ENCODE data around the gene CALN1. TPM values are rescaled to one million over a fixed set of nuclear protein-coding genes. Genes with fewer than 3 reads are reported as not detected.

The CALN1 gene
- total and polyA plus RNA-seq, 2 experiments from 2014 or later: 7.6 to 14.5 TPM

- TF ChIP-seq, protein P1, sequence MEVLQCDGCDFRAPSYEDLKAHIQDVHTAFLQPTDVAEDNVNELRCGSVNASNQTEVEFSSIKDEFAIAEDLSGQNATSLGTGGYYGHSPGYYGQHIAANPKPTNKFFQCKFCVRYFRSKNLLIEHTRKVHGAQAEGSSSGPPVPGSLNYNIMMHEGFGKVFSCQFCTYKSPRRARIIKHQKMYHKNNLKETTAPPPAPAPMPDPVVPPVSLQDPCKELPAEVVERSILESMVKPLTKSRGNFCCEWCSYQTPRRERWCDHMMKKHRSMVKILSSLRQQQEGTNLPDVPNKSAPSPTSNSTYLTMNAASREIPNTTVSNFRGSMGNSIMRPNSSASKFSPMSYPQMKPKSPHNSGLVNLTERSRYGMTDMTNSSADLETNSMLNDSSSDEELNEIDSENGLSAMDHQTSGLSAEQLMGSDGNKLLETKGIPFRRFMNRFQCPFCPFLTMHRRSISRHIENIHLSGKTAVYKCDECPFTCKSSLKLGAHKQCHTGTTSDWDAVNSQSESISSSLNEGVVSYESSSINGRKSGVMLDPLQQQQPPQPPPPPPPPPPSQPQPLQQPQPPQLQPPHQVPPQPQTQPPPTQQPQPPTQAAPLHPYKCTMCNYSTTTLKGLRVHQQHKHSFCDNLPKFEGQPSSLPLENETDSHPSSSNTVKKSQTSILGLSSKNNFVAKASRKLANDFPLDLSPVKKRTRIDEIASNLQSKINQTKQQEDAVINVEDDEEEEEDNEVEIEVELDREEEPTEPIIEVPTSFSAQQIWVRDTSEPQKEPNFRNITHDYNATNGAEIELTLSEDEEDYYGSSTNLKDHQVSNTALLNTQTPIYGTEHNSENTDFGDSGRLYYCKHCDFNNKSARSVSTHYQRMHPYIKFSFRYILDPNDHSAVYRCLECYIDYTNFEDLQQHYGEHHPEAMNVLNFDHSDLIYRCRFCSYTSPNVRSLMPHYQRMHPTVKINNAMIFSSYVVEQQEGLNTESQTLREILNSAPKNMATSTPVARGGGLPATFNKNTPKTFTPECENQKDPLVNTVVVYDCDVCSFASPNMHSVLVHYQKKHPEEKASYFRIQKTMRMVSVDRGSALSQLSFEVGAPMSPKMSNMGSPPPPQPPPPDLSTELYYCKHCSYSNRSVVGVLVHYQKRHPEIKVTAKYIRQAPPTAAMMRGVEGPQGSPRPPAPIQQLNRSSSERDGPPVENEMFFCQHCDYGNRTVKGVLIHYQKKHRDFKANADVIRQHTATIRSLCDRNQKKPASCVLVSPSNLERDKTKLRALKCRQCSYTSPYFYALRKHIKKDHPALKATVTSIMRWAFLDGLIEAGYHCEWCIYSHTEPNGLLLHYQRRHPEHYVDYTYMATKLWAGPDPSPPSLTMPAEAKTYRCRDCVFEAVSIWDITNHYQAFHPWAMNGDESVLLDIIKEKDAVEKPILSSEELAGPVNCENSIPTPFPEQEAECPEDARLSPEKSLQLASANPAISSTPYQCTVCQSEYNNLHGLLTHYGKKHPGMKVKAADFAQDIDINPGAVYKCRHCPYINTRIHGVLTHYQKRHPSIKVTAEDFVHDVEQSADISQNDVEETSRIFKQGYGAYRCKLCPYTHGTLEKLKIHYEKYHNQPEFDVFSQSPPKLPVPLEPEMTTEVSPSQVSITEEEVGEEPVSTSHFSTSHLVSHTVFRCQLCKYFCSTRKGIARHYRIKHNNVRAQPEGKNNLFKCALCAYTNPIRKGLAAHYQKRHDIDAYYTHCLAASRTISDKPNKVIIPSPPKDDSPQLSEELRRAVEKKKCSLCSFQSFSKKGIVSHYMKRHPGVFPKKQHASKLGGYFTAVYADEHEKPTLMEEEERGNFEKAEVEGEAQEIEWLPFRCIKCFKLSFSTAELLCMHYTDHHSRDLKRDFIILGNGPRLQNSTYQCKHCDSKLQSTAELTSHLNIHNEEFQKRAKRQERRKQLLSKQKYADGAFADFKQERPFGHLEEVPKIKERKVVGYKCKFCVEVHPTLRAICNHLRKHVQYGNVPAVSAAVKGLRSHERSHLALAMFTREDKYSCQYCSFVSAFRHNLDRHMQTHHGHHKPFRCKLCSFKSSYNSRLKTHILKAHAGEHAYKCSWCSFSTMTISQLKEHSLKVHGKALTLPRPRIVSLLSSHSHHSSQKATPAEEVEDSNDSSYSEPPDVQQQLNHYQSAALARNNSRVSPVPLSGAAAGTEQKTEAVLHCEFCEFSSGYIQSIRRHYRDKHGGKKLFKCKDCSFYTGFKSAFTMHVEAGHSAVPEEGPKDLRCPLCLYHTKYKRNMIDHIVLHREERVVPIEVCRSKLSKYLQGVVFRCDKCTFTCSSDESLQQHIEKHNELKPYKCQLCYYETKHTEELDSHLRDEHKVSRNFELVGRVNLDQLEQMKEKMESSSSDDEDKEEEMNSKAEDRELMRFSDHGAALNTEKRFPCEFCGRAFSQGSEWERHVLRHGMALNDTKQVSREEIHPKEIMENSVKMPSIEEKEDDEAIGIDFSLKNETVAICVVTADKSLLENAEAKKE (CRISPR knock-in tag; IDR thresholded peaks at IDR 0.05): no peak
- TF ChIP-seq CREB1 (CRISPR knock-in tag; IDR thresholded peaks at IDR 0.05; ENCODE audit: low read depth) (no peak), ETS1 (IDR thresholded peaks at IDR 0.05) (no peak), NANOG (IDR thresholded peaks at IDR 0.05; ENCODE audit: borderline replicate concordance) (no peak)
Measured at GRCh38 chr7:71828361-71828760, 583.8 kb downstream of the CALN1 start (continued).

DNA sequence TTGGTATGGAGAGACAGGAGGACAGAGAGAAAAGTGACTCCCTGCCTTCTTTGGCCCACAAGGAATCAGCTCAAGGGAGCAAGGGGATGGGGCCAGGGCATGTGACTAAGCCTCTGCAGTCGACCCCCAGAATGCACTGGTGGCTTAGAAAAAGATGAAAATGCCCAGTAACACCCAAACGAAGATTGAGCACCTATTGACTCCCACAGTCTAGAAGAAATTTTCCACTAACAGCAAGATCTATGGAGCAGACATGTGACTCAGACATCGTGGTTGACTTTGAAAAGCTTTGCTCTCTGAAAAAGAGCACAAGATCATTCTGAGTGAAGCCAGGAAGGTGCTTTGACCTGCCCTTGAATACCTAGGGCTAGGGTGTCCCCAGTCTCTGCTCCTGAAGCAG, 586.0 kb downstream of the CALN1 start:
- Mint-ChIP-seq H3K27ac (no peak overlapping the region), H3K27me3 (ENCODE audit: insufficient read depth, low read depth, poor library complexity) (peaks cover 4% of the 10 kb centered on the region), H3K4me1 (peaks cover 13% of the 10 kb centered on the region), H3K4me3 (no peak overlapping the region), H3K36me3 (ENCODE audit: low read depth) (peaks cover 5% of the 10 kb centered on the region; the same call in 2 of the 3 replicates), H3K9me3 (peaks cover 5% of the 10 kb centered on the region; the same call in 2 of the 3 replicates)
- Histone ChIP-seq H3K27me3 (ENCODE audit: insufficient read depth) (no peaks in the 10 kb centered on the region), H3K4me2 (no peak overlapping the region), H3K4me1 (ENCODE audit: insufficient read depth) (no peaks in the 10 kb centered on the region; the same call in 1 of the 2 replicates), H3K4me3 (no peak overlapping the region), H3F3A (replicated peaks; ENCODE audit: low read depth) (no peaks in the 10 kb centered on the region), H3K27ac (ENCODE audit: low read depth) (no peak overlapping the region), H3K36me3 (ENCODE audit: insufficient read depth) (no peaks in the 10 kb centered on the region), H2AFZ (no peak overlapping the region), H3K9me2 (ENCODE audit: insufficient read depth) (no peaks in the 10 kb centered on the region), H4K20me1 (replicated peaks; ENCODE audit: insufficient read depth) (no peaks in the 10 kb centered on the region; the same call in 1 of the 2 replicates), H3K79me2 (replicated peaks; ENCODE audit: insufficient read depth) (no peaks in the 10 kb centered on the region)
- DNase-seq (ENCODE audit: low spot score) (no peak), ATAC-seq (no peak)
- TF ChIP-seq CREB1 (CRISPR knock-in tag; IDR thresholded peaks at IDR 0.05; ENCODE audit: low read depth) (no peak), ETS1 (IDR thresholded peaks at IDR 0.05) (no peak), ZNF331 (CRISPR knock-in tag; IDR thresholded peaks at IDR 0.05; ENCODE audit: low read depth) (no peak), CTCF (conservative IDR thresholded peaks at IDR 0.05; ENCODE audit: low read depth in 2 of 2) (no peak), STAT1 (IDR thresholded peaks at IDR 0.05; ENCODE audit: unreplicated experiment) (no peak)

All from GM23338 (cell line).